GM18861 (cell line): ENCODE data around the gene RIN1.
"Not testable (repeated sequence)": the region's sequence is repeated elsewhere in the genome, so short reads cannot be mapped to it uniquely, and the experiment has no call there.

Experiments used
- ATAC-seq: cut with Tn5 transposase; IDR thresholded peaks from one replicate; pipeline ENCODE4 v1.9.1; 2021; ENCODE audit not compliant: unreplicated experiment

RIN1 gene

GRCh38 chr11:66334605-66335442, 1.4 kb downstream of the RIN1 start:
- ATAC-seq = no peak

- no peak for ATAC-seq
Measured at GRCh38 chr11:66333896-66334604, 2.2 kb downstream of the RIN1 start.

GRCh38 chr11:66333220-66333877, 2.9 kb downstream of the RIN1 start:
- no peak for ATAC-seq

GRCh38 chr11:66332371-66333219, 3.6 kb downstream of the RIN1 start:
- no peak for ATAC-seq

GRCh38 chr11:66331542-66332370, 4.5 kb downstream of the RIN1 start:
- no peak for ATAC-seq

DNA sequence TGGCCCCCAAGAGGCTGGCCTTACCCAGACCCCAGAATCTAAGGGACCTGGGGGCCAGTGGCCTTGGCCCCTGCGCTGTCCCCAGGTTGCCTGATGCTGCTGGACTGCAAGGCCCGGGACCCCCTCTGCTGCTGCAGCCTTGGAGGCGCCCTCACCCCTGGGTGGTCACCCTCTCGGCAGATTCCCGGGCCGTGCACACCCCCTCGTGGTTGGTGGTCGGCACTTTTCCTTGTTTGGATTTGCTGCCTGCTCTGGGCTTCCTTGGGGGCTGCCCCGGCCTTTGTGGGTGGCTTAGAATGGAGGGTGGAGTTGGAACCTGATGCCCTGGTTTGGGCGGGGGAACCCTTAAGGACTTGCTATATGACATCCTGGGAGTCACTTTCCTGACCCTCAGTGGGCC, 5.3 kb downstream of the RIN1 start:
- ATAC-seq = no peak

GRCh38 chr11:66329165-66329673, 7.0 kb downstream of the RIN1 start:
- ATAC-seq = no peak

GRCh38 chr11:66328302-66329144, 7.7 kb downstream of the RIN1 start:
- peak; percentile 52 for ATAC-seq

DNA sequence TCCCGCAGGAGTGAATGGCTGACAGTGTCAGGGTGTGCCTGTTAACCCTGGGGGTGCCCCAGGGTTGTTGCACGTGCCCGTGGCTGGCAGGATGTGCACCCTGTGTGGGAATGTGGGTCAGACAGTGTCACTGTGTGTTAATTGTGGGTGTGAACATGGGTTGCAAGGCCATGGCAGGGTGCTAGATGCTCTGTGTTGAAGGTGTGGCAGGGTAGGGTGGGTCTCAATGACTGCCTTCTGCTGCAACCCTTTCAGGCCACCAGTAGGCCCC, 8.3 kb downstream of the RIN1 start:
- no peak for ATAC-seq

DNA sequence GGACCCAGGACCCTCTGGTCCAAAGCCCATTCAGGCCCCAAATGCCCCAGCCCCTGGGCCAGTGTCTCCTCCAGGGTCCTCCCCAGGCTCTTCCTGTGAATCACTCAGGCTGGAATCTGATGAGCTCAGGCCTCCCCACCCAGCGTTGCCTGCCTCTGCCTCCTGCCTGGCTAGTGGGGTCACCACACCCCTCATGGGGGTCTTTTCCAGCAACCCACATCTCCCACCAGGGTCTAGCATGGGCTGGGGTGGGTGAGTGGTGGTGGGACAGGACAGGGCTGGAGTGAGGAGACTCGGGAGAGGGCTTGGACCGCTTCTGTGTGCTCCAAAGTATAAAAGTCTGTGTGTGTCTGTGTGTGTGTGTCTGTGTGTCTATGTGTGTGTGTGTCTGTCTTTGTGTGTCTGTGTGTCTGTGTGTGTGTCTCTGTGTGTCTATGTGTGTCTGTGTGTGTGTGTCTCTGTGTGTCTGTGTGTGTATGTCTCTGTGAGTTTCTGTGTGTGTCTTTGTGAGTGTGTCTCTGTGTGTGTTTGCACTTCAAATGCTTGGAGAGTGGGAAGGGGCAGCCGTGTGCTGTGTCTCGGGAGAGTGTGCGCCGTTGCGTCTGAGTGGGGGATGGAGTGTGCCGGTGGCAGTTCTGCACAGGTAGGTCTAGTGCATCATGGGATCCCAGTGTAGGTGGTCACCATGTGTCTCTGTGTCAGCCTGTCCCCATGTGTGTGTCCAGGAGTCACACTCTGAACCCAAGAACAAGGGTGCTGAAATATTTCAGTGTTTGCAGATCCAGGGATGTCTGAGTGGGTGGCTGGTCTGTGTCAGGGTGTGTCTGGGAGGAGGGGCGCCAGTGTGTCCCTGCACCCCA, 8.8 kb downstream of the RIN1 start:
- no peak for ATAC-seq

- no peak for ATAC-seq
Measured at GRCh38 chr11:66326261-66327111, 9.7 kb downstream of the RIN1 start.

DNA sequence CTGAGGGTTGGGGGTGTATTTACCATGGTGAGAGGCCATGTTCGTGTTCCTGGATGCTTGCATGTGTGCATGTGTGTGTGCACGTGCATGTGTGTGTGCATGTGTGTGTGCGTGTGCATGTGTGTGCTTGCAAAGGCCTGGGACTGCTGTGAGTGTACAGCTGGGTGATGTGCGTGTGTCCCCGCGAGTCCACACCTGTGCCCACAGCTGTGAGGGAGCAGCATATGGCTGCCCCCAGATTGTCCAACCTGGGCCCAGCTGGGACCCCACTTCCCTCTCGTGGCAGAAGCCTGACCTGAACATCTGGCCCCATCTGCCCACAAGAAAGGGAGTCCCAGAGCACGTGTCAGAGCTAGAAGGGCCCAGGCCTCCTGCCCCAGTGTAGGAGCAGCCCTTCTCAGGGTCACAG, 11.0 kb downstream of the RIN1 start:
- ATAC-seq = no peak

DNA sequence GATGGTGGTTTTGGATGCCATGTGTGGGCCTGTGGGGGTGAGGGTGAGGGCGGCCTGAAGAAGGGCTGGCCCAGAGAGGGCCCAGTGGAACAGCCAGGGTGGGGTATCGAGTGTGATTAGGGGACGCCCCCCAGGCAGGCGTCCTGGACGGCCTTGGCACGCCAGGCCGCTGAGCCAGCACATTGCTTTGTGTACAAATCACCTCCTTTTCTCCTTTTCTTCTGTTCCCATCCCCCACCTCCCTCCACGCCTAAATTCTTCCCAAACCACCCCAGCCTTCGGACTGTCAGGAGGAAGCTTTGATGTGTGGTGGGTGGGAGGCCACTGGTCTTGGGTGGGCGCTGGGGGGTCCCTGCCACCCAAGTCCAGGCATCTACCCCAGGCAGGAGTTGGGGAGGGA, 11.6 kb downstream of the RIN1 start:
- ATAC-seq = no peak

DNA sequence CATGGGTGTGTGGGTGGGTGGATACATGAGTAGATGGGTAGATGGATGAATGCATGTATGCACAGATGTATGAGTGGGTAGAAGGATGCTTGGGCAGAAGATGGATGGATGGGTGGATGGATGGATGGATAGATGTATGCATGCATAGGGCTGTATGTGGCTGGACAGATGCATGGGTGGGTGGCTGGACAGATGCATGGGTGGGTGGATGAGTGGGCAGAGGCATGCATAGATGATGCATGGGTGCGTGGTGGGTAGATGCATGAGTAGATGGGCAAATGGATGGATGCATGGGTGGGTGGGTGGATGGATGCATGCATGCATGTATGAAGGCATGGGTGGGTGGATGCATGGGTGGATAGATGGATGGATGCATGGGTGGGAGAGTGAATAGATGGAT, 12.6 kb downstream of the RIN1 start:
- no peak for ATAC-seq

DNA sequence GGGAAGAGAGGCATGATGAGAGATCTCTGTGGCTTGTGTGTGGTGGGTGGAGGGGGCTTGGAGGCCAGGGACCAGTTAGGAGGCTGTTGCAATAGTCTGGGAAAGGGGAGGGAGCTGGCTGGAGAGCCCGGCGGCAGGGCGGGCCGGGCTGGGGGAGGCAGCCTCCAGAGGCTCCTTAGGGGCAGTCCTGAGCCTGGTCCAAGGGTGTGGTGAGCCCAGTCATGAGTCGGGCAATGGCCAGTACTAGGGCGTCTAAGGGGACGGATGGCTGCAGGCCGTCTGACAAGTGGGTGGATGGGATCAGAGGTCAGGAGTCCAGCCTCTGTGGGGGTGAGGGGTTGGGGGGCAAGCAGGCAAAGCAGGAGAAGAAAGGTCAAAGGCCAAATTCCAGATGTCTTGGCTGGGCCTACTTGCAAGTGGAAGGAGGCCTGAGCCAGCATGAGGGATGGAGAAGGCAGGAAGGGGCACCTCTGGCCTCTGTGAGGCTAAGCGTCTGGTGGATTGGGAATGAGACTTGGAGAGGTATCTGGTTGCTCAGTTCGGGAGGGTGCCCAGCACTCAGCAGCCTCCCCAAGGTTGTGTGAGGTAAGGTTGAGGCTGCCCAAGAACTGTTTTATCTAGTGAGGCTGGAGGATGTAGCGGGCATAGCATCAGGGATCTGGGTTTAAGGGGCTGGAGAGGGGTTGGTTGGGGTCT, 13.4 kb downstream of the RIN1 start:
- ATAC-seq = no peak

- ATAC-seq = no peak
Measured at GRCh38 chr11:66321606-66322005, 14.6 kb downstream of the RIN1 start.

- ATAC-seq = not testable (repeated sequence)
Measured at GRCh38 chr11:66320748-66321147, 15.5 kb downstream of the RIN1 start.
